Measurements from ENCODE around the gene KLRC2.
"Not testable (repeated sequence)": the region's sequence is repeated elsewhere in the genome, so short reads cannot be mapped to it uniquely, and the experiment has no call there.

Gene KLRC2

DNA sequence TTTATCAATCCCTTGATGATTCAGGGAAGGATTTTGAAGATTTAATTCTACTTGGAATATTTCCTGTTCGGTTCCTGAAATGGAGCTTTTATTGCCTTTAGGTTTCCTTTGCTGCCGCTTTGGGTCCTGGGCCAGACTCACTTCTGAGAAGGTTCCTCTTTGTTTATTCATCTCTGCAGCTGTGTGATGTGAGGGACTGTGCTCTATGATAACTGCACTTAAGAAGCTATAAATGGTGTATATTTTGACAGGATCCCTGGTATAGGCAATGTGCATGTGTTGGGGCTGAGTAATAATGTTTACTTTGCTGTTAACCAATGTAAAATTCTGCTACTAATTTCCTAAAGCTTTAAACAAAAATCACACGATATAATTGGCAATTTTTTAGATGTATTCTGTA is at the start of gene KLRC2:
TSS of gene KLRC2 (minus strand) at position 195 of the 400 bp plus-strand sequence. CDS start at position 171, 24 bp downstream.
- TF ChIP-seq CTCF (IDR thresholded peaks at IDR 0.05): not testable (repeated sequence)

DNA sequence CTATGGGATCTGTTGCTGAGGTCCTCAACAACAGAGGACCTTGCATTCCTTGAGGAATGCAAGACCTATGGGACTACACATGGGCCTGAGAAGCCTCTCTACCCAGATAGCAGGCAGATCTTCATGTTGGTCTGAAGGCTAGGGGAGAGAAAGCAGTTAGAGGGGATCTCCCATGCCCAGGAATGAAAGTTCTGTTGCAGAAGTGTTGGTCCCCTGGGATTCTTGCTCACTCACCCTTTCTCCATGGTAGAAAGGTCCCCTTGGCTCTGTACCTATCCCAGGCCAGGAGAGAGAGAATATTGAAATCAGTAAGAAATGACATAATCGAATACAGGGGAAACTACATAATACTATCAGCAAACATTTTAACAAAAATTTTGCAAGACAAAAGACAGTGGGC is 33.9 kb upstream of the KLRC2 start:
- no peak for TF ChIP-seq CTCF (IDR thresholded peaks at IDR 0.05)

- TF ChIP-seq CTCF (IDR thresholded peaks at IDR 0.05): no peak
Observed at GRCh38 chr12:10466311-10466710, 30.5 kb upstream of the KLRC2 start.

DNA sequence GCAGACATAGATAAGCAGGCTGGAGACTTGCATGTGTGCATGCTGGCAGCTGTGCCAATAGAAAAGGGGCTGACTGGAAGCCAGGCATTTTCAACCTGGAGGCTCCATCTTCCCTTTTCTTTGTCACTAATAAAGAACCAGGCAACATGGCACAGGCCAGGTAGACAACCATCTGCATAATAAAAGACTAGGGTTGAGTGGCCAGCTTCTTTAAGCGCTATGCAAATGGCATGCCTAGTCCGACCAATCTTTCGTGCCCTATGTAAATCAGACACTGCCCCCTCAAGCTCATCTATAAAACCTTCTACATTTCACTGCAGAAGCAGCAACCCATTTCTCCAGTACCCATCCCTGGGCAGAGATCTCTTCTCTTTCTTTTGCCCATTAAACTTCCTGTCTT is 21.9 kb upstream of the KLRC2 start:
- TF ChIP-seq CTCF (IDR thresholded peaks at IDR 0.05): no peak

DNA sequence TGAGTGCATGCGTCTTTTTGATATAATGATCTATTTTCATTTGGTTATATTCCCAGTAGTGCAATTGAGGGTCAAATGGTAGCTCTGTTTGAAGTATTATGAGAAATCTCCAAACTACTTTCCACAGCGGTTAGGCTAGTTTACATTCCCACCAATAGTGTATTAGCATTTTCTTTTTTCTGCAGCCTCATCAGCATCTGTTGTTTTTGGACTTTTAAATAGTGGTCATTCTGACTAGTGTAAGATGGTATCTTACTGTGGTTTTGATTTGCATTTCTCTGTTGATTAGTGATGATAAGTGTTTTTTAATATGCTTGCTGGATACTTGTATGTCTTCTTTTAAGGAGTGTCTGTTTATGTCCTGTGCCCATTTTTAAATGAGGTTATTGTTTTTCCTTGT is 21.0 kb upstream of the KLRC2 start:
- no peak for TF ChIP-seq CTCF (IDR thresholded peaks at IDR 0.05)

DNA sequence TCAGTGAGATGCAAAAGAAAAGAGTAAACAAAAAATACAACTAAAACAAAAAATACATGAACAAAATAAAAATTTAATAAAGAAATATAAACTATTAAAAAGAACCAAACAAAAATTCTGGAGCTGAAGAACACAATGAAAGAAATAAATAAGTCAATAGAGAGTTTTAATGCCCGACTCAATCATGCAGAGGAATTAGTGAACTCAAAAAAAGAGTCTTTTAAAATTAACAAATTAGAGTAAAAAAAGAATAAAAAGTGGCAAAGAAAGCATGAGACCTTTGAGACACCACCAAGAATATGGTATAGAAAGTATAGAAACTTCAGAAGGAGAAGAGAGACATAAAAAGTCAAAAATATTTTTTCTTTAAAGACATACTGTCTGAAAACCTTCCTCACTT is 20.0 kb upstream of the KLRC2 start:
- TF ChIP-seq CTCF (IDR thresholded peaks at IDR 0.05): no peak

GRCh38 chr12:10454531-10454930 is 18.7 kb upstream of the KLRC2 start:
- no peak for TF ChIP-seq CTCF (IDR thresholded peaks at IDR 0.05)

- TF ChIP-seq CTCF (IDR thresholded peaks at IDR 0.05): no peak
Observed at GRCh38 chr12:10453156-10453555, 17.3 kb upstream of the KLRC2 start, which contains the start of gene KLRC1. TSS of gene KLRC1 (minus strand) at chr12:10453377. CDS start at chr12:10451156, 2,221 bp downstream.

All from LNCAP (cell line).